ENCODE measurements around the gene DHCR24. TPM values are rescaled to one million over a fixed set of nuclear protein-coding genes. Genes with fewer than 3 reads are reported as not detected.

The DHCR24 gene
- polyA plus RNA-seq, 2 of the 4 experiments (the other 2 are of a cell fraction): 29.9 to 33.3 TPM

- no peak for DNase-seq (ENCODE audit: low read depth in 1 of 2, low spot score in 1 of 2)
- peaks cover 25% of the 10 kb centered on the region; the same call in 2 of the 3 replicates for H3K4me1 ChIP-seq
- CTCF ChIA-PET: interaction anchor here (0.6 to 1.0 kb wide), 3 partner anchors 21 to 76 kb away, joined by 3 to 4 read pairs (median 3); no protein-coding TSS in a partner anchor
- H3K27ac ChIP-seq: peak overlapping the region in 1 of 2 experiments; percentile 10; a peak in 1 of 6 replicates
- no peaks in the 10 kb centered on the region for H3K9me3 ChIP-seq
- no peak for FAIRE-seq
- POLR2A ChIA-PET: no interaction called here
- TF ChIP-seq ZNF302 (CRISPR knock-in tag; IDR thresholded peaks at IDR 0.05) (no peak), ELK1 (IDR thresholded peaks at IDR 0.05; ENCODE audit: low read depth, low read length) (no peak)
- H3K4me3 ChIP-seq: no peak overlapping the region
- 86% methylated on average over 3 of the region's 3 CpGs for WGBS (ENCODE audit: missing lambda C conversion rate)
- no peak overlapping the region for H3K4me2 ChIP-seq
- no peak for ATAC-seq
Observed at GRCh38 chr1:54874079-54874830, 12.7 kb downstream of the DHCR24 start.

GRCh38 chr1:54872036-54872331 lies 15.0 kb downstream of the DHCR24 start:
- POLR2A ChIA-PET: no interaction called here
- Histone ChIP-seq H3K4me1 (peaks cover 47% of the 10 kb centered on the region), H3K4me2 (no peak overlapping the region), H3K4me3 (no peak overlapping the region), H3K27ac (no peak overlapping the region), H3K9me3 (no peaks in the 10 kb centered on the region)
- CTCF ChIA-PET: interaction anchor here (1.4 kb wide), 1 partner anchor 62 kb away, joined by 3 read pairs; no protein-coding TSS in a partner anchor
- no peak for FAIRE-seq
- TF ChIP-seq CTCF (IDR thresholded peaks at IDR 0.05): peak; percentile 8; the same call in 1 of the 3 replicates
- TF ChIP-seq ZFP36 (IDR thresholded peaks at IDR 0.05; ENCODE audit: borderline replicate concordance, partially characterized antibody): no peak
- TF ChIP-seq FOXS1 (CRISPR knock-in tag; IDR thresholded peaks at IDR 0.05): no peak
- TF ChIP-seq ZC3H11A (IDR thresholded peaks at IDR 0.05): no peak
- TF ChIP-seq ELK1 (IDR thresholded peaks at IDR 0.05; ENCODE audit: low read depth, low read length): no peak
- no peak for TF ChIP-seq USF2 (IDR thresholded peaks at IDR 0.05)
- no peak for TF ChIP-seq SREBF2 (IDR thresholded peaks at IDR 0.05)
- no peak for TF ChIP-seq BHLHE40 (IDR thresholded peaks at IDR 0.05; ENCODE audit: low read depth, low read length)
- TF ChIP-seq MAZ (IDR thresholded peaks at IDR 0.05; ENCODE audit: borderline replicate concordance, low read depth, low read length): no peak
- peak; percentile 30 to 31; a peak in 2 of 5 replicates for TF ChIP-seq RAD21 (conservative IDR thresholded peaks at IDR 0.05 in 1 of 2, IDR thresholded peaks at IDR 0.05 in 1 of 2)
- TF ChIP-seq ZNF302 (CRISPR knock-in tag; IDR thresholded peaks at IDR 0.05): no peak
- TF ChIP-seq REST (IDR thresholded peaks at IDR 0.05): no peak
- 0 out of 3 replicates have a peak, but pooled peaks have one; percentile 10 for TF ChIP-seq SMC3 (IDR thresholded peaks at IDR 0.05)
- no peak for TF ChIP-seq NPAS2 (CRISPR knock-in tag; IDR thresholded peaks at IDR 0.05; ENCODE audit: borderline replicate concordance)
- no peak for TF ChIP-seq RFX5 (IDR thresholded peaks at IDR 0.05)
- TF ChIP-seq RARB (CRISPR knock-in tag; IDR thresholded peaks at IDR 0.05): no peak
- 77% methylated on average over 5 of the region's 5 CpGs for WGBS (ENCODE audit: missing lambda C conversion rate)
- DNase-seq (ENCODE audit: low read depth in 1 of 2, low spot score in 1 of 2): no peak
- no peak for ATAC-seq

Measured in A549 (cell line).